Osteoblast (primary cell): ENCODE measurements around the gene PMPCA. TPM values are rescaled to one million over a fixed set of nuclear protein-coding genes. Genes with fewer than 3 reads are reported as not detected.

Experiments
- total RNA-seq: library from RNA; depleted of rRNA; stranded (reverse); fragments of >200 nt; gene quantifications from 2 replicates; pipeline ENCODE4 v1.2.3, GENCODE V29; 2012

Gene PMPCA
- total RNA-seq, 1 donor, result 39.1 TPM

Other genes with a start within 250 kb of the PMPCA start
- gene LHX3, start 205.5 kb upstream of the PMPCA start, total RNA-seq, result under 0.01 TPM in 1 of 2 replicates, not detected in the other
- 6.8 and 12.7 TPM in 2 replicates for gene QSOX2, start 164.8 kb upstream of the PMPCA start, total RNA-seq
- under 0.01 TPM in 1 of 2 replicates, not detected in the other for gene CCDC187, start 106.6 kb upstream of the PMPCA start, total RNA-seq
- 30.9 and 39.1 TPM in 2 replicates for gene GPSM1, start 83.1 kb upstream of the PMPCA start, total RNA-seq
- 4.3 and 4.4 TPM in 2 replicates for gene DNLZ, start 46.9 kb upstream of the PMPCA start, total RNA-seq
- 1.8 and 5.1 TPM in 2 replicates for gene CARD9, start 37.0 kb upstream of the PMPCA start, total RNA-seq
- gene SNAPC4, start 10.5 kb upstream of the PMPCA start, total RNA-seq, result 8.0 and 9.0 TPM in 2 replicates
- 37.4 and 40.2 TPM in 2 replicates for gene ENTR1, start within 50 bp of the PMPCA start, total RNA-seq
- 7.4 and 8.3 TPM in 2 replicates for gene INPP5E, start 29.2 kb downstream of the PMPCA start, total RNA-seq
- 36.8 and 38.4 TPM in 2 replicates for gene SEC16A, start 72.4 kb downstream of the PMPCA start, total RNA-seq
- gene NOTCH1, start 135.4 kb downstream of the PMPCA start, total RNA-seq, result 10.5 and 14.4 TPM in 2 replicates